Transverse colon (tissue), 4 donors: ENCODE results near the gene LRRC10B.

Experiments used
- POLR2AphosphoS5 ChIP-seq, 3 donors: sonication (generic); formaldehyde crosslinking; IDR thresholded peaks; one replicate each; pipeline ENCODE4 v1.6.1; 2016; ENCODE audit warnings: antibody characterized with exemption in 3 of 3
- TF ChIP-seq, protein P1 (sequence below), 5 experiments: fragments of 200-600 bp in 3 of 5; fragments of 450-650 bp in 2 of 5; sonication (generic) in 3 of 5; IDR thresholded peaks; 1 replicate in 2 of 5; 2 replicates in 3 of 5; pipeline ENCODE4 v1.5.1; 2016 to 2017; ENCODE audit warnings: antibody characterized with exemption in 5 of 5, inconsistent platforms in 3 of 5, mild to moderate bottlenecking in 2 of 5, moderate library complexity in 1 of 5

DNA sequence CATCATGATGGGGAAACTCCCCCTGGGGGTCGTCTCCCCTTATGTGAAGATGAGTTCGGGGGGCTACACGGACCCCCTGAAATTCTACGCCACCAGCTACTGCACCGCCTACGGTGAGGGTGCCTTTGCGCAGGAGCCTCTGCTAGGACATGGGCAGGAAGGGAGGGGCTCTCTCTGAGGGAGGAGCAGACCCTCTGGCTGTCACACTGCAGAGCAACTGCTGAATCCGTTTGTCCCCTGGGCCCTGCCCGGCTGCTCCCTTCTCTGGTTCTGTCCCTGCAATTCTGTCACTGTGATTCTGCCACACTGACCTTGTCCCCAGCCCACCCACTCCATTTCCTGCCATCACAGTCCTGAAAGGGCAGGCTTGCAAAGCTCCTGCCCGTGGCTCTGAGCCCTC, 26.7 kb upstream of the LRRC10B start:
- TF ChIP-seq, protein P1, sequence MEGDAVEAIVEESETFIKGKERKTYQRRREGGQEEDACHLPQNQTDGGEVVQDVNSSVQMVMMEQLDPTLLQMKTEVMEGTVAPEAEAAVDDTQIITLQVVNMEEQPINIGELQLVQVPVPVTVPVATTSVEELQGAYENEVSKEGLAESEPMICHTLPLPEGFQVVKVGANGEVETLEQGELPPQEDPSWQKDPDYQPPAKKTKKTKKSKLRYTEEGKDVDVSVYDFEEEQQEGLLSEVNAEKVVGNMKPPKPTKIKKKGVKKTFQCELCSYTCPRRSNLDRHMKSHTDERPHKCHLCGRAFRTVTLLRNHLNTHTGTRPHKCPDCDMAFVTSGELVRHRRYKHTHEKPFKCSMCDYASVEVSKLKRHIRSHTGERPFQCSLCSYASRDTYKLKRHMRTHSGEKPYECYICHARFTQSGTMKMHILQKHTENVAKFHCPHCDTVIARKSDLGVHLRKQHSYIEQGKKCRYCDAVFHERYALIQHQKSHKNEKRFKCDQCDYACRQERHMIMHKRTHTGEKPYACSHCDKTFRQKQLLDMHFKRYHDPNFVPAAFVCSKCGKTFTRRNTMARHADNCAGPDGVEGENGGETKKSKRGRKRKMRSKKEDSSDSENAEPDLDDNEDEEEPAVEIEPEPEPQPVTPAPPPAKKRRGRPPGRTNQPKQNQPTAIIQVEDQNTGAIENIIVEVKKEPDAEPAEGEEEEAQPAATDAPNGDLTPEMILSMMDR (IDR thresholded peaks at IDR 0.05): no peak
- no peak for TF ChIP-seq POLR2AphosphoS5 (IDR thresholded peaks at IDR 0.05)
